Prostate gland (tissue), 2 donors: ENCODE results near the gene SRA1. TPM values are rescaled to one million over a fixed set of nuclear protein-coding genes. Genes with fewer than 3 reads are reported as not detected.

Experiments
- DNase-seq: peaks from one replicate; pipeline ENCODE4 v3.0.0-alpha.2; 2019; ENCODE audit warnings: low spot score
- H3K27ac ChIP-seq, 2 donors: fragments of 200-600 bp; sonication (generic); 2 replicates each; pipeline ENCODE4 v1.5.1; 2017 to 2019
- H3K27me3 ChIP-seq: fragments of 200-600 bp; sonication (generic); replicated peaks from 2 replicates; pipeline ENCODE4 v1.5.1; 2019; ENCODE audit not compliant: insufficient read depth
- H3K36me3 ChIP-seq, 2 donors: fragments of 200-600 bp; sonication (generic); 1 replicate in 1 of 2; 2 replicates in 1 of 2; pipeline versions ENCODE4 v1.5.1 to v1.8.1; 2017 to 2019
- H3K4me1 ChIP-seq: fragments of 200-600 bp; sonication (generic); replicated peaks from 2 replicates; pipeline ENCODE4 v1.5.1; 2019
- H3K4me3 ChIP-seq, 2 donors: fragments of 200-600 bp; sonication (generic); 2 replicates each; pipeline ENCODE4 v1.5.1; 2017 to 2019
- H3K9me3 ChIP-seq: fragments of 200-600 bp; sonication (generic); 2 replicates; pipeline ENCODE4 v1.5.1; 2017
- CTCF ChIP-seq, 4 experiments: fragments of 200-600 bp in 2 of 4; fragments of 450-650 bp in 2 of 4; sonication (generic) in 2 of 4; IDR thresholded peaks; 1 replicate in 3 of 4; 2 replicates in 1 of 4; pipeline ENCODE4 v1.5.1; 2016 to 2019; ENCODE audit warnings: antibody characterized with exemption in 4 of 4, mild to moderate bottlenecking in 2 of 4, moderate library complexity in 2 of 4
- POLR2A ChIP-seq: fragments of 450-650 bp; IDR thresholded peaks from one replicate; pipeline ENCODE4 v1.6.1; 2016; ENCODE audit warnings: antibody characterized with exemption, mild to moderate bottlenecking
- POLR2AphosphoS5 ChIP-seq: sonication (generic); formaldehyde crosslinking; IDR thresholded peaks from one replicate; pipeline ENCODE4 v1.6.1; 2017; ENCODE audit warnings: antibody characterized with exemption
- WGBS: methylation state at CpG from one replicate; pipeline ENCODE4 v1.1.5; 2018; 5-methylcytosine and 5-hydroxymethylcytosine counted together
- intact Hi-C: fragments of 100-400 bp; cut with DNase I; formaldehyde crosslinking; loops from one replicate; pipeline ENCODE4 v1.14.2; 2022
- total RNA-seq, 2 donors: library from RNA; depleted of rRNA; stranded (reverse); fragments of >200 nt; gene quantifications; one replicate each; pipeline ENCODE4 v1.1.0, GENCODE V29; 2016

The SRA1 gene
- total RNA-seq, 2 donors from 2014 or later = 31.6 to 33.6 TPM

DNA sequence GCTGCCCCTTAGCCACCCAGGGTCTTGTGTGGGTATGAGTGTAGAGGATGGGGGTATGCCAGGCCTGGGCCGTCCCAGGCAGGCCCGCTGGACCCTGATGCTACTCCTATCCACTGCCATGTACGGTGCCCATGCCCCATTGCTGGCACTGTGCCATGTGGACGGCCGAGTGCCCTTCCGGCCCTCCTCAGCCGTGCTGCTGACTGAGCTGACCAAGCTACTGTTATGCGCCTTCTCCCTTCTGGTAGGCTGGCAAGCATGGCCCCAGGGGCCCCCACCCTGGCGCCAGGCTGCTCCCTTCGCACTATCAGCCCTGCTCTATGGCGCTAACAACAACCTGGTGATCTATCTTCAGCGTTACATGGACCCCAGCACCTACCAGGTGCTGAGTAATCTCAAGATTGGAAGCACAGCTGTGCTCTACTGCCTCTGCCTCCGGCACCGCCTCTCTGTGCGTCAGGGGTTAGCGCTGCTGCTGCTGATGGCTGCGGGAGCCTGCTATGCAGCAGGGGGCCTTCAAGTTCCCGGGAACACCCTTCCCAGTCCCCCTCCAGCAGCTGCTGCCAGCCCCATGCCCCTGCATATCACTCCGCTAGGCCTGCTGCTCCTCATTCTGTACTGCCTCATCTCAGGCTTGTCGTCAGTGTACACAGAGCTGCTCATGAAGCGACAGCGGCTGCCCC is 10.0 kb upstream of the SRA1 start:
- Histone ChIP-seq H3K4me1 (peaks cover 6% of the 10 kb centered on the region), H3K27ac (no peak overlapping the region), H3K9me3 (no peaks in the 10 kb centered on the region), H3K36me3 (no peaks in the 10 kb centered on the region), H3K4me3 (no peak overlapping the region), H3K27me3 (no peaks in the 10 kb centered on the region)
- DNase-seq = no peak
- 90% methylated on average over 22 of the region's 22 CpGs for WGBS
- intact Hi-C loops = no loop called here
- no peak for TF ChIP-seq CTCF (IDR thresholded peaks at IDR 0.05)
- TF ChIP-seq POLR2AphosphoS5 = no peak
- TF ChIP-seq POLR2A = no peak

- no peaks in the 10 kb centered on the region for H3K36me3 ChIP-seq
- no peaks in the 10 kb centered on the region for H3K9me3 ChIP-seq
- no peak overlapping the region for H3K4me3 ChIP-seq
- DNase-seq = no peak
- no peak for TF ChIP-seq POLR2AphosphoS5
- TF ChIP-seq POLR2A = no peak
- no peak for TF ChIP-seq CTCF (IDR thresholded peaks at IDR 0.05)
- no peaks in the 10 kb centered on the region for H3K27me3 ChIP-seq
- WGBS = 86% methylated on average over 5 of the region's 5 CpGs
- peaks cover 6% of the 10 kb centered on the region for H3K4me1 ChIP-seq
- H3K27ac ChIP-seq = no peak overlapping the region
- intact Hi-C loops = no loop called here
Observed at GRCh38 chr5:140566665-140567064, 9.4 kb upstream of the SRA1 start.

DNA sequence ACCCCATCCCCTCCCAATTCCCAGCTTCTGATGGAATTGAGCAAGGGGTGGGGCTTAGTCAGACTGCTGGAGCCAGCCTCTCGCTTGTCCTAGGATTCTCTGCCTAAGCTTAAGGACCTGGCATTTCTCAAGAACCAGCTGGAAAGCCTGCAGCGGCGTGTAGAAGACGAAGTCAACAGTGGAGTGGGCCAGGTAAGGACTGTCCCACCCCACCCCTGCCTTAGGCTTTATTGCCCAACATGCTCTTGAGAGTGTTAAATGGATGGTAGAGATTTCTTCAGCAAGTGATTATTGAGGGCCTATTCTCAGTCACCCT is 8.5 kb upstream of the SRA1 start:
- intact Hi-C loops = no loop called here
- Histone ChIP-seq H3K4me3 (peak overlapping the region in 1 of 2 donors; percentile 77), H3K9me3 (no peaks in the 10 kb centered on the region), H3K27ac (no peak overlapping the region), H3K27me3 (no peaks in the 10 kb centered on the region), H3K36me3 (no peaks in the 10 kb centered on the region), H3K4me1 (peaks cover 6% of the 10 kb centered on the region)
- 80% methylated on average over 4 of the region's 4 CpGs for WGBS
- no peak for DNase-seq
- TF ChIP-seq CTCF (IDR thresholded peaks at IDR 0.05) (no peak), POLR2A (no peak)

DNA sequence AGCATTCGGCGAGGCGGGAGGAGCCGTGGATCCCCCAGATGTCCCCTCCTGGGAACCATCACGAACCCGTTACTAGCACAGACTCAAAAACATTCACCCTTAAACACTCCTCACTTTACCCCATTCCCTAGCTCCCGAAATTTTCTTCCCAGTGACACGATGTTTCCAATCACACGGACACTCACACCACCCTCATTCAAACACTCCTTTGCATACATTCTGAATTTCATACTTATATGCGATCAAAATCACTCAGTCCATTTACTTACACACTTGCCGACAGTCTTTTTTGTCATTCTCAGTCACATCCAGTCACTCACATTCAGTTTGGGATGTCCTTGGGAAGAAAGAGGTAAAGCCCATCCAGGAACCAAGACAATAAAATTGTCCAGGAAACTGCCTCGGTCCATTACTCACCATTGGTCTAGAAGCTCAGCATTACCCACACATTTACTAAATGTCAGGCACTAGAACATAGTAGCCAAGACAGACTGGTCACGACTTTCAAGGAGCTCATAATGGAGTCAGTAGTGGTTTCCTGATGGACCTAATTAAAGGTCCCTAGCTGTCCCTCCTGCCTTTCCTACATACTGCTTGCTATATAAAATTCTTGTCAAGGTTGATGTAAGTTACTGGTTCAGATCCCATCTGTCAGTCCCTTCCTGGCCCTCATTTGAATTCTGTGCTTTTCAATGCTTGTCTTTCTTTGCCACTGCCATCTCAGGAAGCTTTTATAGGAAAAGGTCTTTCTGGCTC is 7.9 kb upstream of the SRA1 start:
- Histone ChIP-seq H3K4me3 (peak overlapping the region; percentile 63 to 77), H3K9me3 (no peaks in the 10 kb centered on the region), H3K36me3 (no peaks in the 10 kb centered on the region), H3K4me1 (peaks cover 6% of the 10 kb centered on the region), H3K27ac (peak overlapping the region; percentile 91 to 96), H3K27me3 (no peaks in the 10 kb centered on the region)
- DNase-seq = no peak
- TF ChIP-seq POLR2A = no peak
- TF ChIP-seq CTCF (IDR thresholded peaks at IDR 0.05) = no peak
- no peak for TF ChIP-seq POLR2AphosphoS5
- intact Hi-C loops = no loop called here
- WGBS = 3% methylated on average over 13 of the region's 13 CpGs
